Measurements from ENCODE around the gene IRF8.

Gene IRF8

DNA sequence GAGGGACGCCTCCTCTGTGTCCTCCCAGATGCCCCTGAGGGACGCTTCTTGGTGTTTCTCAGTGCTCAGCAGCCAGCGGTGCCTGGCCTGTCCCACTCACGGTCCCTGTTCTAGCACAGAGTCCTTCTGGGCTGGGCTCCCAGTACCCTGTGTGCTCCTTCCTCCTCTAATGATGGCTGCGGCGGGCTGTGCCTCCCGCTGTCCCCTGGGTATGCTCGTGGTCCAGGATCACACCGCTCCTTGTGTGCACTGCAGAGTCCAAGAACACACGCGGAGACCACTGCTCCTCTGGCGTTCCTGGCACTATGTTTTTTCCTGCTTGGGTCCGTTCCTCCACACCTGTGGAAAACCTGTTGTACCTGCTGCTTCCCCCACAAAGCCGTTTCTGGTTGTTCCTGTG is 15.1 kb upstream of the IRF8 start:
- Histone ChIP-seq H3K27ac (no peak overlapping the region), H3K9me3 (ENCODE audit: severe bottlenecking) (no peaks in the 10 kb centered on the region), H3K27me3 (ENCODE audit: insufficient read depth, low read depth, severe bottlenecking) (no peaks in the 10 kb centered on the region), H3K4me3 (ENCODE audit: low read depth, low read length) (no peak overlapping the region), H3K36me3 (no peaks in the 10 kb centered on the region)
- TF ChIP-seq, protein P1, sequence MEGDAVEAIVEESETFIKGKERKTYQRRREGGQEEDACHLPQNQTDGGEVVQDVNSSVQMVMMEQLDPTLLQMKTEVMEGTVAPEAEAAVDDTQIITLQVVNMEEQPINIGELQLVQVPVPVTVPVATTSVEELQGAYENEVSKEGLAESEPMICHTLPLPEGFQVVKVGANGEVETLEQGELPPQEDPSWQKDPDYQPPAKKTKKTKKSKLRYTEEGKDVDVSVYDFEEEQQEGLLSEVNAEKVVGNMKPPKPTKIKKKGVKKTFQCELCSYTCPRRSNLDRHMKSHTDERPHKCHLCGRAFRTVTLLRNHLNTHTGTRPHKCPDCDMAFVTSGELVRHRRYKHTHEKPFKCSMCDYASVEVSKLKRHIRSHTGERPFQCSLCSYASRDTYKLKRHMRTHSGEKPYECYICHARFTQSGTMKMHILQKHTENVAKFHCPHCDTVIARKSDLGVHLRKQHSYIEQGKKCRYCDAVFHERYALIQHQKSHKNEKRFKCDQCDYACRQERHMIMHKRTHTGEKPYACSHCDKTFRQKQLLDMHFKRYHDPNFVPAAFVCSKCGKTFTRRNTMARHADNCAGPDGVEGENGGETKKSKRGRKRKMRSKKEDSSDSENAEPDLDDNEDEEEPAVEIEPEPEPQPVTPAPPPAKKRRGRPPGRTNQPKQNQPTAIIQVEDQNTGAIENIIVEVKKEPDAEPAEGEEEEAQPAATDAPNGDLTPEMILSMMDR (IDR thresholded peaks at IDR 0.05; ENCODE audit: low read depth, low read length): no peak
- DNase-seq: no peak

DNA sequence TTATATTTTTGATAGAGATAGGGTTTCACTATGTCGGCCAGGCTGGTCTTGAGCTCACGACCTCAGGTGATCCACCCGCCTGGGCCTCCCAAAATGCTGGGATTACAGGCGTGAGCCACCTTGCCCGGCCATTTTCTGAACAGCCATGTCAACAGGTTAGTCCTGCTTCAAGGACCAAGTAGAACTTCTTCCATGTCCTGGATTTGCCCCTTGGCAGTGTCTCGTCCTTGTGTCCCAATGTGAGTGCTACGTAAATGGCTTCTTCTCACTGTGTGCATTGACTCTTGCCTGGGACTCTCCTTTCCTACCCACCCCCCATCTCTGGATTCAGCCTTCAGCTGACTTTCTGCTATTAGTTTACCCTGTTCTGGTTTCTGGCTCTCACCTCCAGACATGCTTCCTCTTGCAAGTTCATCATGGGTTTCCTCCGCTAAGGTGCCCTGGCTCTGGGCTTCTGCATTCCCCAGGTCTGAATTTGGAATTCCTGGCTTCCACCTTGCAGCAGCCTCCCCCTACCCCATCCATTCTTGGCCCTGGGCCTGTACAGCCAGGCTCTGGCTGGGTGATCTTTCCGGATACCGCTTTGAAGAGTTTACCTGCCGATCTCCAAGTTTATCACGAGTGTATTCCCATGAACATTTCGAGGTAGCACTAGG is 14.0 kb upstream of the IRF8 start:
- TF ChIP-seq, protein P1 (IDR thresholded peaks at IDR 0.05; ENCODE audit: low read depth, low read length): no peak
- H3K27ac ChIP-seq: no peak overlapping the region
- DNase-seq: no peak
- H3K36me3 ChIP-seq: no peaks in the 10 kb centered on the region
- no peaks in the 10 kb centered on the region for H3K9me3 ChIP-seq (ENCODE audit: severe bottlenecking)
- H3K4me3 ChIP-seq (ENCODE audit: low read depth, low read length): no peak overlapping the region
- H3K27me3 ChIP-seq (ENCODE audit: insufficient read depth, low read depth, severe bottlenecking): no peaks in the 10 kb centered on the region

DNA sequence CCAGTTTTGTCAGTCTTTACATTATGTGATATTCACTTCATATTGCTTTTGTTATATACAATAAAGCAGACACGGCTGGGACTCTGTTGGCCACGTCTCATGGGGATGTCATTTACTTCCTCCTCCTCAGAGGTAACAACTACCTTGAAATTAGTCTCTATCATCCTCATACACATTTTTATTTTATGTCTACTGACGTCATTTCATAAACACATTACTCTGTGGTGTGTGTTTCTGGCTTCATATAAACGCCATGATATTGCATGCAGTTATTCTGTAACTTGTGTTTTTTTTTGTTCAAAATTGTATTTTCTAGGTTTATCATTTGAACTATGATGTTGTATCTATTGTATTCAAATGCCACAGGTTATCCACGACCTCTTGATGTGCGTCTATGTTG is 13.4 kb upstream of the IRF8 start:
- Histone ChIP-seq H3K4me3 (ENCODE audit: low read depth, low read length) (no peak overlapping the region), H3K36me3 (no peaks in the 10 kb centered on the region), H3K9me3 (ENCODE audit: severe bottlenecking) (no peaks in the 10 kb centered on the region), H3K27ac (no peak overlapping the region), H3K27me3 (ENCODE audit: insufficient read depth, low read depth, severe bottlenecking) (no peaks in the 10 kb centered on the region)
- TF ChIP-seq, protein P1 (IDR thresholded peaks at IDR 0.05; ENCODE audit: low read depth, low read length): no peak
- DNase-seq: no peak

DNA sequence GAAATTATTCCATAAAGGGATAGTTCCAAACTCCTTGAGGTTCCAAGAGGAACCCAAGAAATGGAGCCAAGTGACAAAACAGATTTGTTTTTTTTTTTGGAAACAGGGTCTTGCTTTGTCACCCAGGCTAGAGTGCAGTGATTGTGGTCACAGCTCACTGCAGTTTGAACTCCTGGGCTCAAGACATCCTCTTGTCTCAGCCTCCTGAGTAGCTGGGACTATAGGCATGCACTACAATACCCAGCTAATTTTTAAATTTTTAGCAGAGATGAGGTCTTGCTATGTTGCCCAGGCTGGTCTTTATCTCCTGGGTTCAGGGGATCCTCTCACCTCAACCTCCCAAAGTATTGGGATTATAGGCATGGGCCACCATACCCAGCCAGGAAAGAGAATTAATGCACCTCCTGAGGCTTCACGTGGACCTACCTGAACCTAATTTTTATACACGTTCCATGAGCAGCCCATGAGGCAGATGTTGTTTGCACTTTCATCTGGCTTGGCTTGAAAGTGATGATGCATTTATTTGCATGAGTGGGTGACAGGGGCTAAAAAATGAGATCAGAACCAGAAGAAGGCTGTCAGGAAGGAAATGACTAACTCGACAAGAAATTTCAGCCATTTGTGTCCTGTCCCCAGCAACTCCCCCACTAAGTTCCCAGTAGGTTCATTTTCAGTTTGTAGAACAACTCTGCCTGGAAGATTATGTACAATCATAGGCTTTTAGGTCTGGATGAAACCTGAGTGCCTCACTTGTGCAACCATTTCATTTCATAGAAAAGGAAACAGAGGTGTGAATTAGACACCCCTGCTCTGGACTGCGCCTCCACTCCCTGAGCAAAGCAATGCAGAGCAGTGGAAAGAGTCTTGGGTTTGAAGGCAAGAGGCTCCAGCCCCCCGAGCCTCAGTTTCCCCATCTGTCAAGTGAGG is 10.3 kb upstream of the IRF8 start:
- no peak overlapping the region for H3K4me3 ChIP-seq (ENCODE audit: low read depth, low read length)
- H3K9me3 ChIP-seq (ENCODE audit: severe bottlenecking): no peaks in the 10 kb centered on the region
- TF ChIP-seq, protein P1 (IDR thresholded peaks at IDR 0.05; ENCODE audit: low read depth, low read length): no peak
- DNase-seq: no peak
- H3K27me3 ChIP-seq (ENCODE audit: insufficient read depth, low read depth, severe bottlenecking): no peaks in the 10 kb centered on the region
- no peaks in the 10 kb centered on the region for H3K36me3 ChIP-seq
- H3K27ac ChIP-seq: no peak overlapping the region

DNA sequence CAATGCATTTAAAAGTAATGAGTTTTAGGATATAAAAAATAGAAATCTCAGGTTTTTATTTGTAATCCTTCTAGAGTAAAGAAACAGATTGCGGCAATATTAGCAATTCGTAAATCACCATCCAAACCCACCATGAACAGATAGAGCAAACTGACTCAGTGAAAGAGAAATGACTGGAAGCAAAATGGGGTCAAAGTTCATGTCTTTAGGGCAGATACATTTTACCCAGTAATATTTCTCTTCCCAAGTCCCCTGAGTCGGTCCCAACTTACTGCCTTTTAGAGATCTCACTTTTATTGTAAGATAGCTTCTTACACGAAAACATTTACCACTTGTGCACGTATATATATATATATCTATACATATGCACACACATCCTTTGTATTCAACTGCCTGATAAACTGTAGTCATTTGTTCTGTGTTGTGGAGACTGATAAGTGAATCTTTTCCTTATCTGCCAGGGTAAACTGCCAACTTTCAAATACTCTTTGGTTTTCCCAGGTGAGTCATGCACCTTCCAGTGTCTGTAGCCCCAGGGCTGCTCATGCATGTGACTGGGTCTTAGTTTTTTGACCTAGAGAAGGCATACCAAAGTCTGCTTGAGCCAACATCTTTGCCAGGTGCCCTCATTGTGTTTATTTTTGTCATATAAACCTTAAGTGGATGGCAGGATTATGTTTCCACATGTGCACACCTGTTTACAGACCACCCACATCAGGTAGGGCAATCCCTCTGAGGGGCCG is 7.8 kb upstream of the IRF8 start:
- Histone ChIP-seq H3K27ac (no peak overlapping the region), H3K9me3 (ENCODE audit: severe bottlenecking) (no peaks in the 10 kb centered on the region), H3K27me3 (ENCODE audit: insufficient read depth, low read depth, severe bottlenecking) (no peaks in the 10 kb centered on the region), H3K4me3 (ENCODE audit: low read depth, low read length) (no peak overlapping the region), H3K36me3 (no peaks in the 10 kb centered on the region)
- DNase-seq: no peak
- TF ChIP-seq, protein P1 (IDR thresholded peaks at IDR 0.05; ENCODE audit: low read depth, low read length): no peak

All from WERI-Rb-1 (cell line).